Fibroblast of lung (primary cell): ENCODE results near the gene ING4. TPM values are rescaled to one million over a fixed set of nuclear protein-coding genes. Genes with fewer than 3 reads are reported as not detected.

Experiments used
- DNase-seq, 2 donors: peaks; one replicate each; pipeline versions ENCODE4 v3.0.0 to v3.0.0-alpha.2; 2010; ENCODE audit warnings: low read depth in 2 of 2
- H2AFZ ChIP-seq: 2 replicates; pipeline ENCODE4 v1.5.1; 2012; ENCODE audit warnings: low read length, control low read depth, inconsistent platforms
- H3K27ac ChIP-seq: 2 replicates; pipeline ENCODE4 v1.5.1; 2011; ENCODE audit warnings: low read length, control low read depth; ENCODE audit not compliant: insufficient read depth
- H3K27me3 ChIP-seq: 2 replicates; pipeline ENCODE4 v1.5.1; 2011; ENCODE audit warnings: mild to moderate bottlenecking, low read length; ENCODE audit not compliant: control insufficient read depth, insufficient read depth
- H3K36me3 ChIP-seq: 2 replicates; pipeline ENCODE4 v1.5.1; 2011; ENCODE audit warnings: low read length; ENCODE audit not compliant: control insufficient read depth, insufficient read depth
- H3K4me1 ChIP-seq: 2 replicates; pipeline ENCODE4 v1.5.1; 2011; ENCODE audit warnings: low read length; ENCODE audit not compliant: control insufficient read depth, insufficient read depth; ENCODE audit errors: extremely low read depth
- H3K4me2 ChIP-seq: 2 replicates; pipeline ENCODE4 v1.5.1; 2011; ENCODE audit warnings: low read length, control low read depth; ENCODE audit not compliant: insufficient read depth; ENCODE audit errors: extremely low read depth
- H3K4me3 ChIP-seq, 4 experiments: fragments of 200-600 bp in 1 of 4; sonication (generic) in 1 of 4; replicated peaks in 1 of 4; 2 replicates each; pipeline ENCODE4 v1.5.1; 2011 to 2016; ENCODE audit warnings: low read length in 4 of 4, low read depth in 3 of 4, mild to moderate bottlenecking in 3 of 4, control low read depth in 2 of 4, inconsistent platforms in 1 of 4, mixed read lengths in 1 of 4; ENCODE audit not compliant: insufficient read depth in 1 of 4; ENCODE audit errors: control extremely low read depth in 1 of 4
- H3K79me2 ChIP-seq: 2 replicates; pipeline ENCODE4 v1.5.1; 2012; ENCODE audit warnings: mild to moderate bottlenecking, low read length, inconsistent platforms; ENCODE audit not compliant: control insufficient read depth, insufficient read depth
- H3K9ac ChIP-seq: 2 replicates; pipeline ENCODE4 v1.5.1; 2011; ENCODE audit warnings: mild to moderate bottlenecking, low read length, control low read depth; ENCODE audit not compliant: insufficient read depth
- H3K9me3 ChIP-seq: 2 replicates; pipeline ENCODE4 v1.5.1; 2012; ENCODE audit warnings: low read depth, low read length; ENCODE audit not compliant: control insufficient read depth, insufficient read depth
- H4K20me1 ChIP-seq: 2 replicates; pipeline ENCODE4 v1.5.1; 2011; ENCODE audit warnings: low read length; ENCODE audit not compliant: control insufficient read depth, insufficient read depth; ENCODE audit errors: extremely low read depth
- CTCF ChIP-seq, 2 donors: IDR thresholded peaks in 1 of 2; conservative IDR thresholded peaks in 1 of 2; 1 replicate in 1 of 2; 2 replicates in 1 of 2; pipeline ENCODE4 v1.5.1; 2011 to 2012; ENCODE audit warnings: low read length in 2 of 2, control low read depth in 1 of 2, inconsistent platforms in 1 of 2, low read depth in 1 of 2, mild to moderate bottlenecking in 1 of 2
- EZH2 ChIP-seq: IDR thresholded peaks from 2 replicates; pipeline ENCODE4 v1.5.1; 2012; ENCODE audit warnings: low read length, control low read depth, mild to moderate bottlenecking; ENCODE audit errors: missing control alignments
- polyA plus RNA-seq, 2 donors: library from polyadenylated mRNA; depleted of rRNA in 1 of 2; stranded (reverse) in 1 of 2; unstranded in 1 of 2; fragments of >200 nt; gene quantifications; 2 replicates each; pipeline ENCODE4 v1.2.1, GENCODE V29; 2011 to 2012; ENCODE audit warnings: missing spikeins in 1 of 2
- total RNA-seq: library from RNA; depleted of rRNA; stranded (reverse); fragments of >200 nt; gene quantifications from 2 replicates; pipeline ENCODE4 v1.2.1, GENCODE V29; 2014

ING4 gene
- total and polyA plus RNA-seq, 2 donors (not counting 1 experiment from before 2014, with no cell fraction given): 36.0 to 47.1 TPM

- TF ChIP-seq CTCF (conservative IDR thresholded peaks at IDR 0.05 in 1 of 2, IDR thresholded peaks at IDR 0.05 in 1 of 2; ENCODE audit: low read depth in 1 of 2, low read length in 2 of 2): no peak
- TF ChIP-seq EZH2: no peak
- H3K4me2 ChIP-seq: no peak overlapping the region
- H4K20me1 ChIP-seq: no peaks in the 10 kb centered on the region
- H3K4me1 ChIP-seq: peaks cover 2% of the 10 kb centered on the region
- H3K36me3 ChIP-seq: no peaks in the 10 kb centered on the region
- H3K27me3 ChIP-seq: peaks cover 13% of the 10 kb centered on the region
- no peaks in the 10 kb centered on the region for H3K79me2 ChIP-seq
- no peaks in the 10 kb centered on the region for H3K9me3 ChIP-seq
- H3K9ac ChIP-seq: no peak overlapping the region
- no peak overlapping the region for H2AFZ ChIP-seq
- no peak overlapping the region for H3K4me3 ChIP-seq
- no peak for DNase-seq
- H3K27ac ChIP-seq: no peak overlapping the region
Observed at GRCh38 chr12:6695313-6696045, 32.6 kb upstream of the ING4 start.

- TF ChIP-seq CTCF (conservative IDR thresholded peaks at IDR 0.05 in 1 of 2, IDR thresholded peaks at IDR 0.05 in 1 of 2; ENCODE audit: low read depth in 1 of 2, low read length in 2 of 2): no peak
- no peak for TF ChIP-seq EZH2
- no peaks in the 10 kb centered on the region for H4K20me1 ChIP-seq
- no peak overlapping the region for H2AFZ ChIP-seq
- H3K27me3 ChIP-seq: peaks cover 10% of the 10 kb centered on the region
- H3K9me3 ChIP-seq: no peaks in the 10 kb centered on the region
- no peak for DNase-seq
- H3K4me3 ChIP-seq: no peak overlapping the region
- H3K36me3 ChIP-seq: no peaks in the 10 kb centered on the region
- peaks cover 3% of the 10 kb centered on the region for H3K79me2 ChIP-seq
- peaks cover 3% of the 10 kb centered on the region for H3K4me1 ChIP-seq
- no peak overlapping the region for H3K9ac ChIP-seq
- no peak overlapping the region for H3K4me2 ChIP-seq
- H3K27ac ChIP-seq: no peak overlapping the region
Observed at GRCh38 chr12:6694701-6695100, 31.8 kb upstream of the ING4 start.

- H3K9me3 ChIP-seq: no peaks in the 10 kb centered on the region
- no peak overlapping the region for H3K9ac ChIP-seq
- H3K27me3 ChIP-seq: peaks cover 4% of the 10 kb centered on the region
- H2AFZ ChIP-seq: no peak overlapping the region
- no peaks in the 10 kb centered on the region for H4K20me1 ChIP-seq
- H3K36me3 ChIP-seq: no peaks in the 10 kb centered on the region
- H3K4me3 ChIP-seq: no peak overlapping the region
- no peak for TF ChIP-seq CTCF (conservative IDR thresholded peaks at IDR 0.05 in 1 of 2, IDR thresholded peaks at IDR 0.05 in 1 of 2; ENCODE audit: low read depth in 1 of 2, low read length in 2 of 2)
- no peak for TF ChIP-seq EZH2
- DNase-seq: no peak
- H3K4me2 ChIP-seq: no peak overlapping the region
- peaks cover 3% of the 10 kb centered on the region for H3K4me1 ChIP-seq
- H3K79me2 ChIP-seq: peaks cover 3% of the 10 kb centered on the region
- H3K27ac ChIP-seq: no peak overlapping the region
Observed at GRCh38 chr12:6693832-6694355, 31.0 kb upstream of the ING4 start.
